Measurements from ENCODE around the gene ADAMTS2.

Gene ADAMTS2

DNA sequence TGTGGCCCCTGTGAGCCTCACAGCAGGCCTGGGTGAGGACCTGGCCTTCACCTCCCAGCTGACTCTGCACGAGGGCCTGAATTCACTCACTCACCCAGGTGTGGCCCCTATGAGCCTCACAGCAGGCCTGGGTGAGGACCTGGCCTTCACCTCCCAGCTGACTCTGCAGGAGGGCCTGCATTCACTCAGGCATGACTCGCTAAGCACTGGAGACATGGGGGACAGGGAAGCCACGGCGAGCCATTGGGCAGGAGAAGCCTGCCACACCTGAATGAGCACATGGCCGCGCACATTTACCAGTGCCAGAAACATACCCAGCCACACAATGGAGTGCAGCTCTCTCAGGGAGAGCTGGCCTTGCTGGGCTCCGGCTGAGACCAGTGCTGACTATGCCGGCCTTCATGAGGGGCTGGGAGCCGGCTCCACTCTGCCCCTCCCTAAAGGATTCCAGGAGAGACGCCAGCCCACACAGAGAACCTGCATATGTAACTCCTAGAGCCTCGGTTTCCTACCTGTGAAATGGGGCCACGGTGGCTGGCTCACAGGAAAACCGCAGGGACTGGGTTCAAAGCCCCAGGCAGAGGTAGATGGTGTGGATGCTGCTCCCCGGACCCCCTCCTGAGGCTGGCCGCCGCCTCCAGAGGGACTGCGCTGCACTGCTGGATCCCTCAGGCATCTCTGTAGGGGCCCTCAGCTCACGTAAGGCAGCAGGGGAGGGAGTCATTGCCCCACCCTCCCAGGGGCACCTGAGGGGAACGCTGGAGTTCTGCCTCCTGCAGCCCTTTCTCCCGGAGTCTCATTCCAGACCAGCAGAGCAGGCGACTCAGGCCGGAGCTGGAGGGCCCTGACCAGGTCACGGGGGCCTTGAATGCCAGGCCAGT is 7.2 kb downstream of the ADAMTS2 start:
- TF ChIP-seq, protein P1, sequence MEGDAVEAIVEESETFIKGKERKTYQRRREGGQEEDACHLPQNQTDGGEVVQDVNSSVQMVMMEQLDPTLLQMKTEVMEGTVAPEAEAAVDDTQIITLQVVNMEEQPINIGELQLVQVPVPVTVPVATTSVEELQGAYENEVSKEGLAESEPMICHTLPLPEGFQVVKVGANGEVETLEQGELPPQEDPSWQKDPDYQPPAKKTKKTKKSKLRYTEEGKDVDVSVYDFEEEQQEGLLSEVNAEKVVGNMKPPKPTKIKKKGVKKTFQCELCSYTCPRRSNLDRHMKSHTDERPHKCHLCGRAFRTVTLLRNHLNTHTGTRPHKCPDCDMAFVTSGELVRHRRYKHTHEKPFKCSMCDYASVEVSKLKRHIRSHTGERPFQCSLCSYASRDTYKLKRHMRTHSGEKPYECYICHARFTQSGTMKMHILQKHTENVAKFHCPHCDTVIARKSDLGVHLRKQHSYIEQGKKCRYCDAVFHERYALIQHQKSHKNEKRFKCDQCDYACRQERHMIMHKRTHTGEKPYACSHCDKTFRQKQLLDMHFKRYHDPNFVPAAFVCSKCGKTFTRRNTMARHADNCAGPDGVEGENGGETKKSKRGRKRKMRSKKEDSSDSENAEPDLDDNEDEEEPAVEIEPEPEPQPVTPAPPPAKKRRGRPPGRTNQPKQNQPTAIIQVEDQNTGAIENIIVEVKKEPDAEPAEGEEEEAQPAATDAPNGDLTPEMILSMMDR (conservative IDR thresholded peaks at IDR 0.05; ENCODE audit: low read depth, low read length): no peak
- H3K4me3 ChIP-seq (ENCODE audit: low read depth, low read length): no peak overlapping the region
- DNase-seq (ENCODE audit: low read depth): peak; percentile 28

DNA sequence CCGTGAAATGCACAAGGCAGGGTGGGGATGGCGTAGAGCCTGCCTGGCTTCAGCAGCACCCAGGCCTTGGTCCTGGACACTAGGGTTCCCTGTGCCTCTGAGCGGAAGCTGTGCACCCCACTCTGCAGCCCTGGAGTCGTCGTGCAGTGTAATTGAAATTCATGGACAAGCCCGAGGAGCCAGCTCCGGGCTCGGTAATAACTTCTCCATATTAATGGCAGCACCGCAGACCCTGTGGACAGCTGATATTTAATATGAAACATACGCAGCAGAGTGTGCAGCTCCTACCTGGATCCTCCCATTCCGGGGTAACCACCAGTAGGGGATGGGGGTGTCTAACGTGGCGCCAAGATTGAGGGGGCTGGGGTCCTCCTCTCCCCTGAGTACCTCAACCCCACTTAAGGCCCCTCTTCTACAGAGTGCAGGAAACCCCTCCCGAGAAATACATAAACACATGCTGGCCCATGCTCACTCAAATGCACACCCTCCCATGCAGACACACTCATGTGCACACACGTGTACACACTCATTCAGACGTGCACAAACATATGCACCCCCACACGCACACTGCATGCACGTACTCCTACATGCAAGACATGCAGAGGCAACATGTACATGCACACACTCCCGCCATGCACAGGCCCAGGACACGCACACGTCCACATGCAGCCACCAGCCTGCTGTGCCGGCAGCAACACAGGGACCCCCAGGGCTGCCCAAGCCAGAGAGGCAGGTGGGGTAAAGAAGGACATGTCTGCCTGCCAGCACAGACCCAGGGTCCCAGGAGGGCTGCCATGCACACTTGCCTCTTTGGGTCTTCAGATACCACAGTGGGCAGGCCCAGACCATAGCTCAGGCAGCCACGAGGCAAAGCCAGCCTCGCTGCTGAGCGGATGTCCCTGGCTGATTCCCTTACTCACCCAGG is 8.1 kb downstream of the ADAMTS2 start:
- DNase-seq (ENCODE audit: low read depth): no peak
- TF ChIP-seq, protein P1 (conservative IDR thresholded peaks at IDR 0.05; ENCODE audit: low read depth, low read length): no peak

DNA sequence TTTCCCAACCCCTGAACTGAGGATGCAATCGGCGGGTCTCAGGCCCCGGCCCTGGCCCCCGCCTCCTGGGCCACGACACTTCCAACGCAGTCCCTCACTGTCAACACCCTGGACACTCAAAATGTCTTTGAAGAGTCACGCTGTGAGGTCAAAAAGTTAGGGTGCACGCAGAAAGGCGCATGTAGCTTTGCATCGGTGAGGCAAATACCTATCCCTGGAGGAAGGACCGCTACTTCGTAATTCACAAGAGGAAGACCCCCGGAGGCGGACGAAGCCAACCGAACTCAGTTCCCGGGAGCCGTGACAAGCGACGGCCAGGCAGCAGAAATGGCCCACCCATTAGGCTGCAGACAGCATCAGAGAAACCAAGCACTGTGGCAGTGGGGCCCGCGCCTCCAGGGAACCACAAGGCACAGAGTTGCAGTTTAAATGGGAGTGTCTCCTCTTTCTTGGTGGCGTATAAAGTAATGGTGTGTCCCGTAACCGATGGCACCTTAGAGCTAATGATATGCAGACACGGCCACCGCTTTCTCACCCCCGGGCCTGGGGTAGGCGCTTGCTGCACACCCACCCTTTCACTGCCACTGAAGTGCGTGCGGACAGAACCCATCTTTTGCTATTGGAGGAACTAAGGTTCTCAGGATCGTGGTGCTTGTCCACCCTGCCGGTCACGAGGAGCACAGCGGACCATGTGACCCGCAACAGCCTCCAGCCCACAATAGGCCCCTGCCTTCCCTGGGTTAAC is 9.0 kb downstream of the ADAMTS2 start:
- no peak overlapping the region for H3K4me3 ChIP-seq (ENCODE audit: low read depth, low read length)
- DNase-seq (ENCODE audit: low read depth): no peak
- TF ChIP-seq, protein P1 (conservative IDR thresholded peaks at IDR 0.05; ENCODE audit: low read depth, low read length): no peak

More for the DNA sequence above, 8.1 kb downstream of the ADAMTS2 start:
- H3K4me3 ChIP-seq (ENCODE audit: low read depth, low read length): no peak overlapping the region

DNA sequence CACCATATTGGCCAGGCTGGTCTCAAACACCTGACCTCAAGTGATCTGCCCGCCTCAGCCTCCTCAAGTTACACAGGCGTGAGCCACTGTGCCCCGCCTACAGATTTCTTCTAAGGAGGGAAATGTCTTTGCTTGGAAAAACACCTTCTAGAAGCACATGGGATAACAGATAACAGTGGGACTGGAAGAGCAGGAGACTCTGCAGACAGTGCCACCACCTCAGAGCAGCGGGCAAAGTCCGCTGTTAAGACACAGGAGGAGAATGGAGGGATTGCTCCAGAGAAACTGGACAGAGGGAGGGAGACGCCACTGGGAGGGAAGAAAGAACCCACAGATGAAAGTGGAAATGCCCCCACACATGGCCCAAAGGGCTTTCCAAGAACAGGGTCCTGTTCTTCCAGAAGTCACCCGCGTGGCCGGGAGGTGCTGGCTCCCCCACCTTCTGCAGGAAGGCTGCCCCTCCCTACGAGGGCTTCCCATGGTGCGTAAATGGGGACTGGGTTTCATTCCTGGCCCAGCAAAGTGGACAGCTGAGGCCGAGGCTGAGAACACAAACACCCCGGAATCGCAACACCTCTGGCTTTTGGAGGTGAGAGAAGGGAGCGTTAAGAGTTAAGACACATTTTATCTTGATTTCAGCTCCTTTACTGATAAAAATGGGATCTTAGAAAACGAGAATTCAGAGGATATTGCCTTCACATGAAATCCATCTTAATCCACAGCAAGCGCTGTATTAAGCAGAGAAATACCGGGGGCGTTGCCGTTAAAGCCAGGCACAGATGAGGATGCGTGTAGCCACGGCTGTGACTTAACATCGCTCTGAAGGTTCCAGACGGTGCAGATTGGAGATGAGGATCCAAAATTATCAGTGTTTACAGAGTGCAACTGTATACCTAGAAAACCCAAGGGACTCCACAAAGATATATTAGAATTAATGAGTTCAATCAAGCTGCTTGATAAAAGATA is 11.2 kb downstream of the ADAMTS2 start:
- H3K4me3 ChIP-seq (ENCODE audit: low read depth, low read length): no peak overlapping the region
- no peak for DNase-seq (ENCODE audit: low read depth)
- TF ChIP-seq, protein P1 (conservative IDR thresholded peaks at IDR 0.05; ENCODE audit: low read depth, low read length): no peak

DNA sequence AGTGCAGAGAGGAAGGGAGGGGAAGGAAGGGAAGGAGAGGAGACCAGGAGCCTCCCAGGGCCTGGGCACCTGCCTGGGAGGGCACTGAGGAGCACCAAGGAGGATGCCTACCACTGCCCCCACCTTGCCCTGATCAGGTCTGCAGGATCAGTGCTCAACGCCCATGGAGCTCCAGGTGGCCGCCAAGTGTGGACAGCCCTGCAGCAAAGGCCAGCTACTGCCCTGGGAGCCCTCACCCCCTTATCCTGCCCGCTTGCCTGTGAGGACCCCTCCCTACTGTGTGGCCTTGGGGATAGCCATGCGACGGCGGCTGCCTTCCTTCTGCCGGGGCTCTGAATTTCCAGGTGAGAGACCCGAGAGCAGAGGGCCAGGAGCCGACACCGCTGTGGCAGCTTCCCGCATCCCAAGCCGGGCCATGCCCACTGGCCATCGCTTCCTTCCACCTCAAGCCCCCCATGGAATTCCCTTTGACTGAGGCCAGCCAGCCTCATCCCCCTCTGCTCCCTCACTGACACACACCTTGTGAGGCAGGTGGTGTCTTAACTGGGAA is 12.4 kb downstream of the ADAMTS2 start:
- DNase-seq (ENCODE audit: low read depth): no peak
- TF ChIP-seq, protein P1 (conservative IDR thresholded peaks at IDR 0.05; ENCODE audit: low read depth, low read length): no peak
- H3K4me3 ChIP-seq (ENCODE audit: low read depth, low read length): no peak overlapping the region

Data from choroid plexus epithelial cell (primary cell).